Dermis blood vessel endothelial cell (primary cell): ENCODE data around the gene GRHL1. TPM values are rescaled to one million over a fixed set of nuclear protein-coding genes. Genes with fewer than 3 reads are reported as not detected.
A peak's percentile ranks its signal among the peaks of the same experiment; 100 is the strongest.
"Not testable (repeated sequence)": the region's sequence is repeated elsewhere in the genome, so short reads cannot be mapped to it uniquely, and the experiment has no call there.

Source experiments
- DNase-seq: peaks from one replicate; pipeline ENCODE4 v3.0.0; 2010
- total RNA-seq: library from RNA; depleted of rRNA; stranded (reverse); fragments of >200 nt; gene quantifications from 2 replicates; pipeline ENCODE4 v1.2.3, GENCODE V29; 2014

Gene GRHL1
- total RNA-seq = 0.37 and 0.85 TPM in 2 replicates

- peak; percentile 96 for DNase-seq
Observed at GRCh38 chr2:9951522-9952285, at the start of gene GRHL1. TSS of gene GRHL1 (plus strand) at chr2:9951693. CDS start at chr2:9951834, 141 bp downstream.

GRCh38 chr2:9905413-9905812 lies 46.1 kb upstream of the GRHL1 start:
- no peak for DNase-seq

- DNase-seq = no peak
Observed at GRCh38 chr2:9907402-9907801, 44.1 kb upstream of the GRHL1 start.

GRCh38 chr2:9908639-9909038 lies 42.9 kb upstream of the GRHL1 start:
- no peak for DNase-seq

- DNase-seq = no peak
Observed at GRCh38 chr2:9909106-9909505, 42.4 kb upstream of the GRHL1 start.

- DNase-seq = no peak
Observed at GRCh38 chr2:9910699-9911098, 40.8 kb upstream of the GRHL1 start.

GRCh38 chr2:9912468-9912867 lies 39.0 kb upstream of the GRHL1 start:
- DNase-seq = no peak

- DNase-seq = peak; percentile 85
Observed at GRCh38 chr2:9914384-9915065, 37.0 kb upstream of the GRHL1 start.

GRCh38 chr2:9918275-9918674 lies 33.2 kb upstream of the GRHL1 start:
- peak; percentile 69 for DNase-seq

- no peak for DNase-seq
Observed at GRCh38 chr2:9919512-9919911, 32.0 kb upstream of the GRHL1 start.

- DNase-seq = not testable (repeated sequence)
Observed at GRCh38 chr2:9927020-9927419, 24.5 kb upstream of the GRHL1 start.

GRCh38 chr2:9937258-9937657 lies 14.2 kb upstream of the GRHL1 start:
- DNase-seq = no peak

GRCh38 chr2:9937968-9938367 lies 13.5 kb upstream of the GRHL1 start:
- DNase-seq = no peak

- no peak for DNase-seq
Observed at GRCh38 chr2:9939587-9940485, 11.7 kb upstream of the GRHL1 start.

GRCh38 chr2:9941196-9941995 lies 10.1 kb upstream of the GRHL1 start:
- DNase-seq = no peak

- no peak for DNase-seq
Observed at GRCh38 chr2:9941996-9942390, 9.5 kb upstream of the GRHL1 start.

GRCh38 chr2:9944330-9944758 lies 7.1 kb upstream of the GRHL1 start:
- DNase-seq = no peak

- DNase-seq = no peak
Observed at GRCh38 chr2:9945596-9945995, 5.9 kb upstream of the GRHL1 start.

GRCh38 chr2:9946076-9946475 lies 5.4 kb upstream of the GRHL1 start:
- no peak for DNase-seq

GRCh38 chr2:9946818-9947217 lies 4.7 kb upstream of the GRHL1 start:
- no peak for DNase-seq

GRCh38 chr2:9948721-9949120 lies 2.8 kb upstream of the GRHL1 start:
- DNase-seq = no peak
